DMS153 treated with DMSO at 0.1 percent for 48 hours (cell line): ENCODE data around the gene COL15A1.

Experiments used
- DNase-seq: peaks from one replicate; lab custom pipeline; 2025; ENCODE audit not compliant: unreplicated experiment; lab: John Stamatoyannopoulos, UW

The COL15A1 gene

DNA sequence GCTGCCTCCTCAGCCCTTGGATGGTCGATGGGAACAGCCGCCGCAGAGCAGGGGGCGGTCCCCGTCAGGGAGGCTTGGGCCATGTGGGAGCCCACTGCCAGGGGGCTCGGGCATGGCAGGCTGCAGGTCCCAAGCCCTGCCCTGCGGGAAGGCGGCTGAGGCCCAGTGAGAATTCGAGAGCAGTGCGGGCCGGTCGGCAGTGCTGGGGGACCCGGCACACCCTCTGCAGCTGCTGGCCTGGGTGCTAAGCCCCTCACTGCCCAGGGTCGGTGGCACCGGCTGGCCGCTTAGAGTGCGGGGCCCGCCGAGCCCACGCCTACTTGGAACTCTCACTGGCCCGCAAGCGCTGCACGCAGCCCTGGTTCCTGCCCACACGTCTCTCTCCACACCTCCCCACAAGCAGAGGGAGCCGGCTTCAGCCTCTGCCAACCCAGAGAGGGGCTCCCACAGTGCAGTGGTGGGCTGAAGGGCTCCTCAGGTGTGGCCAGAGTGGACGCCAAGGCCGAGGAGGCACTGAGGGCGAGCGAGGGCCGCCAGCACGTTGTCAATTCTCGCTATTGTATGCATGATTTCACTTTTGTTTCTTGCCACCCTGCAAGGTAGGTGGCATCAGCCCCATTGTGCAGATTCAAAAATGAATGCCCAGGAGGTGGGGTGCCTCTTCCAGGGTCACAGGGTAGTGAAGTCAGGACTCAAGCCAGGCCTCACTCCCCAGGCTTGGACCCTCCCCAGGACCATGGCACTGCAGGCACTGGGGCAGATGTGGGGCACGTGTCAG, 48.6 kb downstream of the COL15A1 start:
- no peak for DNase-seq

DNA sequence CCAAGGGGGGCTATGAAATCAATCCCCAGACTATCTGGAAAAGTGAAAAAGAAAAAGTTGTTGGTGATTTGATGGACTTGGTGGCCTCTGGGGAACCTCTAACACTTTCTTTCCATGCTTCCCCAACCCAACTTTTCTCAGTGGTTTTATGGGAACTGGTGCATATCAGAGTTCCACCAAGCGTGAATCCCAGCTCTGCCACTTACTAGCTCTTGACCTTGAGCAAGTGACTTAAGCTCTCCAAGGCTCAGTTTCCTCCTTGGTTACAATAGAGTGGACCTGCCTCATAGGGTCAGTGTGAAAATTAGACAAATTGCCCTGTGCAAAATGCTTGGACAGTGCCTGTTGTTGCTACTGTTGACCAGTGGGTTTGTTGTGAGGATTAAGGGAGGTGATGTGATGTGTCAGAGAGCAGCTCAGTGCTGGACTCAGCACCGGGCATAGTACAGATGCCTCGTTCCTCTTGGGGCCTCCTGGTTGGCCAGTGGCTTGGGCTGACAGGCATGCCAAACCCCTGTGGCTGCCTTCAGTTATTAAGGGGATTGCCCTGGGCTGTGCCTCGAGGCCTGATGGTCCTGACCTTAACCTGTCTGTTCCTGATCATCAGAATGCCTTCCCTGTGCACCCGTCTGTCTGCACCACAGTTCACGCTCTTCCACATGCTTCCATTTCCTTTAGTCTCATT, 49.3 kb downstream of the COL15A1 start:
- no peak for DNase-seq

DNA sequence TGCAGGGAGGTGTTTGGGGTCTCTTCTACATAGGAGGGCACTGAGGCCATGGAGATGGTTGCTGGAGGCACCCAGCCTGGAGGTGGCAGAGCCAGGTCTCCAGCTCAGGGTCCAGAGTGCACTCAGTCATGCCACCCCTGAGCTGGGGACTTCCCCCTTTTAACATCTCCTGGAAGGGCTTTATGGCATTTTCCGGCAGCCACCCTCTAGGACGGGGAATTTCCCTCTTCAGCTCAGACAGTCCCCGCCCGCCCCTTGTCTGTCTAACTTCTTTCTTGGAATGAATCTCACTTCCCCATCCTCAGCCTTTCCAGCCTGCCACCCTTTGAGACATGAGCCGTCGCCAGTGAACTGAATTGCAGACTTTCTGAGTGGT, 49.9 kb downstream of the COL15A1 start:
- no peak for DNase-seq

DNA sequence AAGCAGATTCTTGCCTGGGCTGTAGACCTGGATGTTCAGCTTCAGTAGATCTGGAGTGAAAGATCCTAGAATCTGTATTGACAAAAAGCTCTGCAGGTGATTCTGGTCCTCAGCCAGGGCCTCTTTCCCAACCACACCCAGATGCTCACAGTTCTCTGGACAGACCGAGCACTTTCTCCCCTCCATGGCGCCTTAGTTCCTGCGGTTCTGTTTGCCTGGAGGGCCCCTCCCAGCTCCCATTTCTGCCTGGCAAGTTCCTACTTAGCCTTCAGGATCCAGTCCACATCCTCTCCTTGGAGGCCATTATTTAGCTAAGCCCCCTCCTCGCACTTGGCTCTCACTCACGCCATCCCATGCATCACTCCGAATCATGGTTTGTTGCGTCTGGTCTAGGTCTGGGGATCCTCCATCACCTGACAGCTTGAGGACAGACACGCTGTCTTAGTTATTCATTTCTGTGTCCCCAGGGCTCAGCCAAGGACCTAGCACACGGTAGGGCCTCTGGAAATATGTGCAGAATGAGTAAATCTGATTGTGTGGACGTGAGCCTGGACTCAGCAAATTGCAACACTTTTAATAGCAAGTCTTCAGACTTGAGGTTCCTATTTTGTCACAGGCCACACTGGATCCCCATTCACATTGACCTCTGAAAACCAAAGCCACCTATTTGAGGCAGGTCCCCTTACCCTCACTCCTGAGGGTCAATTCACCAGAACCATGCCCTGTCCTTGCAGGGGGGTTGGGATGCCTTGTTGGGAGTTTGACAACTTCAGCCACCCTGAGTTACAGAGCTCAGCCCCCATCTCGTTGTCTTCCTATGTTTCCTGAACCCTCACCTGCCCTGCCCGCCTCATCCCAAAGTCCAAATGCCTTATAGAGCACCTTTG, 50.7 kb downstream of the COL15A1 start:
- DNase-seq, result no peak

DNA sequence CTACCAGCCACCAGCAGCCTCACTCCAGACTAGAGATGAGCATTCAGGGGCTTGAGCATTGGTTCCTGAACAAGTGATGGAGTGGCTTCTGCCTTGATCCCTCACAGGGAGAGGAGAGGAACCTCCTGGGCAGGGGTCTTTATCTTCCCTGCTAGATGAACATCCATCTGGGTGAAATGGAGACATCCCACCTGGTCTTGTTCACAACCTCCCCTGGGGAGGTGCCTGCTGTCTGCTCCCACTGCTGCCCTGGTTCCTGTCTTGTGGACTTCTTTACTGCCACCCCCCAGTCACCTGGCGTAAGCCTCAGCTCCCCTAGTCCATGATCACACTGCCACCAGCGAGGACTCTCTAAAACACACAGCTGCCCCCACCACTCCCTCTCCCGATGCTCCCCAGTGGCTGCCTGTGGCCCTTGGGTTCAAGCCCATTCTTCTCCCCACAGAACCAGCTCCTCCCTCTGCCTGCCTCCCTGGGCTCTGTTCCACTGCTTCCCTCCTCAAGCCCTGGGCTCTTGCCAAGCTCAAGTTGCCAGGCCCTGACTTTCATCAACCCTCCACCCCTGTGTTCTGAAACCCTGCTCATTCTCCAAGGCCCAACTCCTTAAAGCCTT, 51.5 kb downstream of the COL15A1 start:
- DNase-seq, result no peak

DNA sequence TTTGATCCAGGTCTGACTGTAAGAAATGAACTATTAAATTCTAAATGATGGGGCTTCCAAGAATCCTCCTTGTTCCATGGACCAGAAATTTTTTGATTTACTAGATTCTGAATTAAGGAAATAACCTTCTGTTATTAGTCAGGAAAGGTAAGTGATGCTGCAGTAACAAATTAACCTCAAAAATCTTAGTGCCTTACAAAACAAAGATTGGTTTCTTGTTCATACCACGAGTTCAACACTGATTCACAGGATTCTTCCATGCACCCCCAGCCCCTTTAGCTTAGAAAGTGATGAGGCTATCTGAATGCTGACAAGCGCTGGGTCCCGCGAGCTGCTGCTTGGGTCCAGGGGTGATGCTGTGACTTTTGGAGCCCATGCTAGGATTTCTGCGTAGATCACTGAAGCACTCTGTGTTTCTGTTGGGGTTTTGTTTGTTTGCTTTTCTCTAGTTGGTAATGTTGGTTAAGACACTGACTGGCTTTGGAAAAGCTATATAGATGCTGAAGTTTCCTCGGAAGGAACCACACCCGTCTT, 52.3 kb downstream of the COL15A1 start:
- DNase-seq, result no peak

DNA sequence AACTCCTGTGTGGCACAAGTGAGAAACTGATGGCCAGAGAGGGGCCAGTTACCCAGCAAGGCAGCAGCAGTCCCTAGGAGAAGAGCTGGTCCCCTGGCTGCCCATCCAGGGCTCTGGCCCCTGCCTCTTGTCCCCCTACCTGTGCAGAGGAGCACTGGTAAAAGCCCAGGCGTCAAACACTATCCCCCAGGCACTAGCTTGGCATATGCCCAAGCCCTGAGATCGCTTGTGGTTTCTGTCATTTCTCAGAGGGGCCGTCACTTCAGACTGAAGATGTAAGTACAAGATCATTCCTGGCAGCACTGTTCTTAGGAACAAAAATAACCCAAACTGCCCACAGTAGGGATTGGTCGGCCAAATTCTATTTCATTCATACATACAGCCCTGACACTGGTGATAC, 53.9 kb downstream of the COL15A1 start:
- DNase-seq, result no peak

DNA sequence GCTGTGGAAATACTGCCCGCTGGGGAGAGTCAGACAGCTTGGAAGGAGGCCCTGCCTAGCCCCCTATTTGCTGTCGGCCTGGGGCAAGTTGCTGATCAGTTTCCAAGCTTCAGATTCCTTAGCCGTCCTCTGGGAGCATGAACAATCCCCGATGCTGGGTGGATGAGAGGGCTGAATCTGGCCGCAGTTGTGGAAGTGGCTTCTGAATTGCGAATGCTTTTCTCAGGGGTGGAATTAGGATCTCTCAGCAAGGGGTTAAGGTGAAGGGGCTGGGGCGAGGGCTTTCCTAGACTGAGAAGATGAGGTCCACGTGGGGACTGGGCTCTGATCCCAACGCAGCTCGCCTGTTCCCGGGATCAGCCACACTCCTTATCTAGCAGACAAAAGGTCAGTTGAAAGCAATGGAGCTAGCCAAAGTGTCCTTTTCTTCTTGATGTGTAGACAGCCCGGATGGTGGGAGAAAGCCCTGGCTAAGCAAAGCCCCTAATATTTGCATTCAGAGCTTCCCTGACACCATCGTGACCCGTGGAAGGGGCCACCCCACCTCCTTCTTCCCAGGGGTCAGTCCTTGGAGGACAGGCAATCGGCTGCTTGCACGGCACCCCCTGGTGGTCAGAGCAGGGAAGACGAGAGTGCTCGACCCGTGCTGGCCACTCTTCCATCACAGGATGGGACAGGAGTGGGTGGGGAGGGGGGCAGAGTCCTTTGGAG, 54.9 kb downstream of the COL15A1 start:
- DNase-seq, result no peak

DNA sequence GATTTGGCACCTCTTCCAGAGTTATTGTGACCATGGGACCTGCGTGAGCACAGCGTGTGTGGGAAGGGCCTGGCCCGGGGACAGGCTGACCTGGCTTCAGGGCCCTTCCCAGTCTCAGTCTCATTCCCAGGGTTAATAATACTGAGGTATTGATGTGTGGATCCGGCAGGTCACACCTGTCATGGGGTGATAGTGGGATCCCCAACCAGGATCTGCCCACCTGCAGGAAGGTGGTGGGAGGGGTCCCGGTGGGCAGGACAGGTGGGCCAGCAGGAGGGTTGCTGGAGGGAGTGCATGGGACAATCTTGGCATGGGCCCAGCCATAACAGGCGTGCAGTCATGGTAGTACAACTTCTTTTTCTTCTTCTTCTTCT, 55.4 kb downstream of the COL15A1 start:
- DNase-seq, result no peak

DNA sequence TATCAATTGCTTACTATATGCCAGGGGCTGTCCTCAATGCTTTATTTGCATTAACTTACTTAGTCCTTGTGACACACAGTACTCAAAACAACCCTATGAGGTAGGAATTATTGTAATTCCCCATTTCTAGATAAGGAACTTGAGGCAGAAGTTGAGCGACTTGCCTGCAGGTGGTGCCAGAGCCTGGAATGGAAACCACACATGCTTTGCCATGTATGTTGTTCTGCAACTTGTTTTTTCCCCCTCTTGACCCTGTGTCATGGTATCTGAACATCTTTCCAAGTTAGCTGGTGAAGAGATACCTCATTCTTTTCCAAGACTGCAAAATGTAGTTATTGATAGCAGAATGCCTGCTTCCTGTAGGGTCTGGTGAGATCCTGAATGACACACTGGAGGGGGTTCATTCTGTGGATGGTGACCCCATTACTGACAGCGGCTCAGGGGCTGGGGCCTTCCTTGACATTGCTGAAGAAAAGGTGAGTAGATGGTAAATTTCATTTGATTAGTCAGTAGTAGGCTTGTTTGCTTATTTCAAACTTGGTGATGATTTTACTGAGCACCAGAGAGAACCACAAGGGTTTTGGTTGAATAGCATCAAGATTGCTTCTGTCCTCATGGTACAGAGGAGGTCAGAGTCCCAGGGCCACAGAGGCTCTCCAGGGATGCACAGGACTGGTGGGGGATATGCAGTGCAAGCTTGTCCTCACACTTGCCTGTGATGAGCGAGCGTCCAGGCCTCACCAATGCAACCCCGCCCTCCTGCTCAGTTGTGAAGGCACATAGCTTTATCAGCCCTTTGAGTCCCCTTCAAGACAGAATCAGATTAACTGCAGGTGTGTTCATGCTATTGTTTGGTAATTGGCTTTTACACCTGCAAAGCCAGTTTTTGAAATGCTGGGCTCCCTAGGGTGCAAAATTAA, 57.0 kb downstream of the COL15A1 start:
- no peak for DNase-seq

DNA sequence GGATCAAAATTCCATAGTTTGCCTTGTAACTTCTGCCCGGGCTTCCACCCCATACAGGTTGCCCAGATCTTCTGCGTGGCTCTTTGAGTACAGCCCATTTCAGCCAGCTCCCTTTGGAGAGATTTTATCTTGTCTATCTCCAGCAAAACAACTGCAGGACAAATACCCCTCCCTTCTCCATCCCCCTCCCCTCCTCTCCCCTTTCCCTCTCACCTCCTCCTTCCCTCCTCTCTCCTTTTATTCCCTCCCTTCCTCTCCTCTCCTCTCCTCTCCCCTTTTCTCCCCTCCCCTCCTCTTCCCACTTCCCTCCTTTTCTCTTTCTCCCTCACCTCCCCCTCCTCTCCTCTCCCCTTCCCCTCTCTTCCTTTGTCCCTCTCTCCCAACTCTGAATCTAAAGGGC, 58.2 kb downstream of the COL15A1 start:
- no peak for DNase-seq

DNA sequence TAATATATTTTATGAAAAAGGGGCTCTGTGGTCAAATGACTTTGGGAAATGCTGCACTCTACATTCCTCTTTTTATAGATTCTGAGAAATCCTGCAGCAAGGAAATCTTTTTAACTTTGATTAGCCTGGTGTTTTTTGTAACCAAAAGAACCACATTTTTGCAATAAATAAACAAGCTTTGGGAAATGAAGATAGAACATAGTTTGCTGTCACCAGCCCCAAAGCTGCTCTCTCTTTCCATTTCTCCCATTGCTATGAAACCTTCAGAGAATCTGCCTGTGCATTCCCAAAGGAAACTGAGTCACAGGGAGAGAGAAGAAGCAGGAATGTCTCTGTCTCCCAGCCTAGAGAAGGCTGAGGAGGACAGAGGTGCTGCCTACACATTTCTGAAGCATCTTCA, 59.0 kb downstream of the COL15A1 start:
- no peak for DNase-seq

DNA sequence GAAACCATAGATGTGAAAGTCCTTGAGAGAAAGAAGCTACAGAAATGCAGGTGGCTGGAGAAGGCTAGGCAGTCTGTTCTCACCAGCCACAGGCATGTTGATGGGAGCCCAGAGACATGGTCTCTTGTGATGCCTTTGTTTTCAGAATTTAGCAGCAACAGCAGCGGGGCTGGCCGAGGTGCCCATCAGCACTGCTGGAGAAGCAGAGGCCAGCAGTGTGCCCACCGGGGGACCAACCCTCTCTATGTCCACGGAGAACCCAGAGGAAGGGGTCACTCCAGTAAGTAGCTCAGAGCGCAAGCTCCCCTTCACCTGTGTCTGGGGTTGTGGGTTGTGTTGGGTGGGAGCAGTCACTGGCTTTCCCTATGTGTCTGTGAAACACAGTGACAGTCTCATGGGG, 59.6 kb downstream of the COL15A1 start:
- DNase-seq, result no peak

DNA sequence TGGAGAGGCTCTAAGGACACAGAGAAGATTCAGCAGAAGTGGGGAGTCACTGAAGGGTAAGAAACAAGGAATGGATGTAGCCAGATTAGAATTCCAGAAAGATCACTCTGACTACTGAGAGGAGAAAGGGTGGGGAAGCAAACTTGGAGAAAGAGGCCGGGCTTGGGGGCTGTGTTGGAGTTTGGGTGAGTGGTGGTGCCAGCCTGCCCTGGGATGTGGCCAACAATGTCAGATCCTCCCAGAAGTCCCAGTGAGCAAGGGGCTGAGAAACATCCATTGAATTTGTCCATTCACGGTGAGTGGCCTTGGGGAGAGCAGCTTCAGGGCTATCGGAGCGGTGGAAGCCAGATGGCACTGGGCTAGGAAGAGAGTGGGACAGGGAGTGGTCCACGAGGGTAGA, 60.4 kb downstream of the COL15A1 start:
- DNase-seq, result no peak

DNA sequence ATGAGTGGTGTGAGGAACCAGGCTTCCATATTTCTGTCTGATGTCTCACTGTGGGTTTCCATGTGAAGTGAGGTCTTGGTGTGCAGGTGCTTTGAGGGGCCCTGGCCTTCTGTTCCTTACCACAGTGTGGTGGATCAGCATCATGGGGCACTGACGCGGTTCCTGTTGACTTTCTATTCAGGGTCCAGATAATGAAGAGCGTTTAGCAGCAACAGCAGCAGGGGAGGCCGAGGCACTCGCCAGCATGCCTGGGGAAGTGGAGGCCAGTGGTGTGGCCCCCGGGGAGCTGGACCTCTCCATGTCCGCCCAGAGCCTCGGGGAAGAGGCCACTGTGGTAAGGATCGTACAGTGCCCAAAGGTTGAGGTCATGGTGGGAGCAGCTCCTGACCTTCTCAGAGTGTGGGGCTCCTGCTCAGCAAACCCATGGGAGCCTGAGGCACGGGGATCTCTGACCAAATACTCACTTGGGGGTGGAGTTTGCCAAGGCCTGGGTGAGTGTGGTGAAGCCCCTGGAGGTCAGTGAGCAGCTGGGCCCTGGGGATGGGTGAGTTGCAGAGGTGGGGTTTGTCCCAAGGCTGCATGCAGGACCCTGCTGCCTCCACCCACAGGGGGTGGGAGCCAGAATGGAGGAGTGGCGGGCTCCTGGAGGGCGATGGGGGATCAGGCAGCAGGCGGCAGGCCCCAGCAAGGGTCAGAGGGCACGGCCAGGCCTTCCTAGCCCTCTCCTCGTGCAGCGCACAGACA, 61.2 kb downstream of the COL15A1 start:
- no peak for DNase-seq

DNA sequence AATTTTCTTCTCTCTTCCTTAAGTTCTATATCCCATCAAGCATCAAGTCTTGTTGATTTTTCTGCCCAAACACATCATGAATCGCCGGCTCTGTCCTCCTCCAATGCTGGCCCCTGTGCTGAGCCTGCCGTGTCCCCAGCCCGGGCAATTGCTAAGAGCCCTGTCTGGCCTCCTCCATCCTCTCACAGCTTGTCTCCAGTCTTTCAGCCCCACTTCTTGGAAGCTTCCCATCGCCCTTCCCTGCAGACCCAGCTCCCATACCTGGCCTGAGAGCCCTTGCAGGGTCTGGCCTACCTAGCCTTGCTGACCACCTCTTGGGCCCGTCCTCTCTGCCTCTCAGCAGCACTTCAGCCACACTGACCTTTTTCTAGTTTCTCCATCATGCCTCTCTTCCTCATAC, 61.9 kb downstream of the COL15A1 start:
- no peak for DNase-seq

DNA sequence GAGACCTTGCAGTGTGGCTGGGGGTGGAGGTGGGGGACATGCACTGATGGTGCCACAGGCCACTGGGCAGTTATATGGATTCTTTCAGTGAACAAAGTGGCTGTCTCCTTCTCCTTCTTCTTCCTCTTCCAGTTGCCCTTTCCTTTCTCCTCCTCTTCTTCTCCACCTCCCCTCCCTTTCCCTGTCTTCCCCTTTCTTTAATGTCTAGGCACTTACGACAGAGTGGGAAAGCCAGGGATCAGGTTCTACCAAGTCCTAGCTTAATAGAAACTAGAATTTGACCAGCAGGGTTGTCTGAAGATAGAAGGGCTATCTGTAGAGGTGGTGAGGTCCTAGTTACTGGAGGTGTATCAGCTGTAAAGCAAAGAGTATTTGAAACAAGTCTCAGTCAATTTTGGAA, 62.8 kb downstream of the COL15A1 start:
- DNase-seq, result no peak

DNA sequence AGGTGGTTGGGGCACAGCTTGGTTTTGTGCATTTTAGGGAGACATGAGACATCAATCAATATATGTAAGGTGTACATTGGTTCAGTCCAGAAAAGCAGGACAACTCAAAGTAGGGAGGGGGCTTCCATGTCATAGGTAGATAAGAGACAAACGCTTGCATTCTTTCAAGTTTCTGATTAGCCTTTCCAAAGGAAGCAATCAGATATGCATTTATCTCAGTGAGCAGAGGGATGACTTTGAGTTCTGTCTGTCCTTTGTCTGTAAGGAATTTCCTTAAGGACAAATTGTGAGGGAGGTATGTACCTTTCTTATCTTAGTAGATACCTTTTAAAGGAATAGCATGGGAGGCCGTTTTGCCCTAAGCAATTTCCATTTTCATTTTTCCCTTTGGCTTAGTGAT, 63.3 kb downstream of the COL15A1 start:
- no peak for DNase-seq

DNA sequence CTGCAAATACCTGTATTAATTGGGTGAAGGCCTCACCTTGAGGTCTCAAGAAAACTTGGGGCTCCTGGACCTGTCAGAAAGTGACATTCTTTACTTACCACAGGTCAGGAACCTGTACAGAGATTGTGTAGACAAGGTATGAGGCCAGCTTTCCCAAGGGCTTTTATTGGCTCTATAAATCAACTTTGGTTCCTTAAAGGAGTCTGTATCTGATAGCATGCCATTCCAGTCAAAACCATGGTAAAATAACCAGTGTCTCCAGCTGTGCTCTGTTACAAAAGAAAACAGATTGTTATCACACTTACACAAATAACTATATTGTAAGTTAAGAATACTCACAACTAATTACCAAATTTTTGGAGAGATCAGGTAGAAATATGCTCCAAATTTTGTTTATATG, 64.5 kb downstream of the COL15A1 start:
- no peak for DNase-seq
